OCI-LY7 (cell line): ENCODE results near the gene TMPRSS3. TPM values are rescaled to one million over a fixed set of nuclear protein-coding genes. Genes with fewer than 3 reads are reported as not detected.

Experiments used
- BruUV-seq: library from RNA; stranded (reverse); fragments of 400-500 nt; replicated peaks from 2 replicates; lab custom pipeline; 2021; lab: Mats Ljungman, UMichigan
- CTCF ChIA-PET: fragments of 300-600 bp; sonication (Branson Sonifier 250); formaldehyde crosslinking; loops from one replicate; lab custom pipeline; 2022; ENCODE audit warnings: antibody characterized with exemption; ENCODE audit not compliant: unreplicated experiment; lab: Charles Lee
- POLR2A ChIA-PET: fragments of 300-600 bp; sonication (Branson Sonifier 250); formaldehyde crosslinking; loops from one replicate; lab custom pipeline; 2022; ENCODE audit warnings: antibody characterized with exemption; lab: Charles Lee
- DNase-seq: peaks from one replicate; pipeline ENCODE4 v3.0.0-alpha.2; 2015; ENCODE audit warnings: low spot score
- H2AFZ ChIP-seq: fragments of 200-600 bp; sonication (generic), shearing (Covaris generic); 2 replicates; pipeline ENCODE4 v1.6.1; 2014; ENCODE audit warnings: mild to moderate bottlenecking, antibody characterized with exemption, low read length, moderate library complexity
- H3K27ac ChIP-seq: fragments of 200-600 bp; sonication (generic); 2 replicates; pipeline ENCODE4 v1.5.1; 2014; ENCODE audit warnings: mixed run types, low read depth, mild to moderate bottlenecking, moderate library complexity, low read length, inconsistent platforms; ENCODE audit not compliant: poor library complexity, severe bottlenecking
- H3K36me3 ChIP-seq: fragments of 200-600 bp; sonication (generic); 2 replicates; pipeline ENCODE4 v1.6.1; 2014; ENCODE audit warnings: mild to moderate bottlenecking, antibody characterized with exemption, low read length, moderate library complexity, mixed read lengths; ENCODE audit not compliant: insufficient read depth
- H3K4me1 ChIP-seq: fragments of 200-600 bp; sonication (generic); 2 replicates; pipeline ENCODE4 v1.5.1; 2014; ENCODE audit warnings: mild to moderate bottlenecking, low read length; ENCODE audit not compliant: insufficient read depth, poor library complexity, severe bottlenecking
- H3K4me2 ChIP-seq: fragments of 200-600 bp; sonication (generic); 2 replicates; pipeline ENCODE4 v1.6.1; 2014; ENCODE audit warnings: mild to moderate bottlenecking, low read length
- H3K4me3 ChIP-seq: fragments of 200-600 bp; sonication (generic); 2 replicates; pipeline ENCODE4 v1.5.1; 2014; ENCODE audit warnings: mild to moderate bottlenecking, low read depth, low read length; ENCODE audit not compliant: poor library complexity, severe bottlenecking
- H3K79me2 ChIP-seq: fragments of 200-600 bp; sonication (generic); 2 replicates; pipeline ENCODE4 v1.6.1; 2016; ENCODE audit warnings: low read depth, mild to moderate bottlenecking, low read length, moderate library complexity, mixed read lengths; ENCODE audit not compliant: insufficient read depth
- H3K9me2 ChIP-seq: fragments of 200-600 bp; sonication (generic); 2 replicates; pipeline ENCODE4 v1.6.1; 2016; ENCODE audit warnings: mild to moderate bottlenecking, low read length, mixed read lengths; ENCODE audit not compliant: insufficient read depth
- H3K9me3 ChIP-seq: fragments of 200-600 bp; sonication (generic); 2 replicates; pipeline ENCODE4 v1.6.1; 2014; ENCODE audit warnings: mild to moderate bottlenecking, mixed run types, low read length, mixed read lengths
- H4K20me1 ChIP-seq: fragments of 200-600 bp; sonication (generic); 2 replicates; pipeline ENCODE4 v1.6.1; 2014; ENCODE audit warnings: mild to moderate bottlenecking, antibody characterized with exemption, low read length, moderate library complexity, mixed read lengths; ENCODE audit not compliant: insufficient read depth
- CTCF ChIP-seq: fragments of 200-600 bp; sonication (generic); conservative IDR thresholded peaks from 2 replicates; pipeline ENCODE4 v1.5.1; 2014; ENCODE audit warnings: mild to moderate bottlenecking, antibody characterized with exemption, low read length, moderate library complexity, mixed read lengths
- EZH2phosphoT487 ChIP-seq: fragments of 200-600 bp; sonication (generic); IDR thresholded peaks from 2 replicates; pipeline ENCODE4 v1.6.1; 2018; ENCODE audit warnings: low read depth, borderline replicate concordance, mild to moderate bottlenecking, mixed run types, antibody characterized with exemption, low read length, moderate library complexity, mixed read lengths
- intact Hi-C: fragments of 100-400 bp; cut with micrococcal nuclease; formaldehyde crosslinking; loops from one replicate; pipeline ENCODE4 v1.10.0; 2022; ENCODE audit not compliant: unreplicated experiment
- total RNA-seq, 2 experiments: library from RNA; depleted of rRNA in 1 of 2; stranded (reverse); fragments of >200 nt in 1 of 2; shearing (Covaris generic) in 1 of 2; gene quantifications; 2 replicates each; pipeline ENCODE4 v1.2.3, GENCODE V29; 2014 to 2022

TMPRSS3 gene
- total RNA-seq, 2 experiments from 2014 or later = not detected

- no TSS peak for BruUV-seq
- H3K36me3 ChIP-seq = no peaks in the 10 kb centered on the region
- ChIA-PET CTCF (interaction anchor here (1.0 kb wide), 1 partner anchor 83 kb away, joined by 3 read pairs; no protein-coding TSS in a partner anchor), POLR2A (interaction anchor here (0.7 to 1.0 kb wide), 2 partner anchors 25 to 53 kb away, joined by 3 read pairs; no protein-coding TSS in a partner anchor)
- H3K9me2 ChIP-seq = no peaks in the 10 kb centered on the region
- no peaks in the 10 kb centered on the region for H3K9me3 ChIP-seq
- peaks cover 8% of the 10 kb centered on the region for H3K4me1 ChIP-seq
- intact Hi-C loops = no loop called here
- no peak for DNase-seq
- no peak overlapping the region for H3K4me3 ChIP-seq
- H4K20me1 ChIP-seq = no peaks in the 10 kb centered on the region
- H2AFZ ChIP-seq = no peak overlapping the region
- H3K4me2 ChIP-seq = peak overlapping the region; percentile 4; the same call in 1 of the 2 replicates
- no peak overlapping the region for H3K27ac ChIP-seq
- H3K79me2 ChIP-seq = no peaks in the 10 kb centered on the region
- TF ChIP-seq CTCF (no peak), EZH2phosphoT487 (no peak)
These were observed 3.0 kb downstream of the TMPRSS3 start for GRCh38 chr21:42392731-42393442.

GRCh38 chr21:42391297-42391696 is 4.6 kb downstream of the TMPRSS3 start:
- Histone ChIP-seq H3K79me2 (no peaks in the 10 kb centered on the region), H4K20me1 (no peaks in the 10 kb centered on the region), H3K27ac (no peak overlapping the region), H3K36me3 (no peaks in the 10 kb centered on the region), H3K4me1 (peaks cover 8% of the 10 kb centered on the region), H3K9me3 (no peaks in the 10 kb centered on the region), H3K9me2 (no peaks in the 10 kb centered on the region), H3K4me3 (no peak overlapping the region), H2AFZ (no peak overlapping the region), H3K4me2 (no peak overlapping the region)
- no TSS peak for BruUV-seq
- ChIA-PET POLR2A (no interaction called here), CTCF (no interaction called here)
- DNase-seq = no peak
- TF ChIP-seq EZH2phosphoT487 = no peak
- TF ChIP-seq CTCF = no peak
- intact Hi-C loops = no loop called here

DNA sequence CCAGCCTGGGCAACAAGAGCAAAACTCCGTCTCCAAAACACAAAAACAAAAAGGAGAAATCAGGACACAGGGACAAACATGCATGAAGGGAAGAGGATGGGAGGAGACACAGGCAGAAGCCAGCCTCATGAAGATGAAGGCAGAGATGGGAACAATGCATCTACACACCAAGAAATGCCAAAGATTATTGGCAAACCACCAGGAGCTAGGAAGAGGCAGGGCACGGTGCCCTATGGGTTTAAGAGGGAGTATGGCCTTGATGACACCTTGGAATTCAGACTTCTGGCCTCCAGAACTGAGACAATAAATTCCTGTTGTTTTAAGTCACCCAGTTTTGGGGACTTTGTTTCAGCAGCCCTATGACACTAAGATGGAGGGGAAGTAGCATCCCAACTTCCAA is 5.2 kb downstream of the TMPRSS3 start:
- Histone ChIP-seq H3K27ac (no peak overlapping the region), H3K9me3 (no peaks in the 10 kb centered on the region), H3K4me2 (no peak overlapping the region), H2AFZ (no peak overlapping the region), H3K4me3 (no peak overlapping the region), H3K9me2 (no peaks in the 10 kb centered on the region), H3K79me2 (no peaks in the 10 kb centered on the region), H3K36me3 (no peaks in the 10 kb centered on the region), H3K4me1 (peaks cover 8% of the 10 kb centered on the region), H4K20me1 (no peaks in the 10 kb centered on the region)
- BruUV-seq = no TSS peak
- POLR2A ChIA-PET = no interaction called here
- intact Hi-C loops = no loop called here
- no peak for TF ChIP-seq CTCF
- TF ChIP-seq EZH2phosphoT487 = no peak
- DNase-seq = no peak
- CTCF ChIA-PET = no interaction called here
